A549 treated with AZD9567 at 1 μM for 4 hours (cell line): ENCODE measurements around the gene SSBP4. TPM values are rescaled to one million over a fixed set of nuclear protein-coding genes. Genes with fewer than 3 reads are reported as not detected.

Source experiments
- total RNA-seq: library from RNA; stranded (reverse); fragments of 200-300 nt; extraction: Qiagen RNA extraction; gene quantifications from 5 replicates; pipeline ENCODE4 v1.2.3, GENCODE V29; 2022; ENCODE audit not compliant: insufficient read depth

SSBP4 gene
- 46.0 to 50.4 TPM (median 49.2 TPM) in 5 replicates for total RNA-seq

GRCh38 chr19:18419195-18419698 lies at the start of gene SSBP4:
SSBP4 (plus strand) TSS chr19:18419398; CDS start chr19:18419649, 251 bp downstream.

GRCh38 chr19:18385675-18386542 lies 33.3 kb upstream of the SSBP4 start, which contains the start of gene GDF15:
GDF15 (plus strand) TSS chr19:18386158; CDS start chr19:18386190, 32 bp downstream.

GRCh38 chr19:18397242-18398202 lies 21.7 kb upstream of the SSBP4 start, which contains the start of gene LRRC25:
LRRC25 (minus strand) TSS chr19:18397622; CDS start chr19:18396963, 659 bp downstream.

GRCh38 chr19:18437491-18438330 lies 18.5 kb downstream of the SSBP4 start, which contains the start of gene ISYNA1:
ISYNA1 (minus strand) TSS chr19:18438133; CDS start chr19:18437979, 154 bp downstream.

Other genes starting within 250 kb of the SSBP4 start
- gene IFI30, start 245.6 kb upstream of the SSBP4 start, total RNA-seq, result 13.6 to 22.2 TPM (median 15.9 TPM) in 5 replicates
- gene MPV17L2, start 226.2 kb upstream of the SSBP4 start, total RNA-seq, result 9.5 to 14.8 TPM (median 12.7 TPM) in 5 replicates
- gene RAB3A, start 215.4 kb upstream of the SSBP4 start, total RNA-seq, result 0.71 to 0.99 TPM (median 0.79 TPM) in 4 of 5 replicates, not detected in the other
- gene PDE4C, start 193.0 kb upstream of the SSBP4 start, total RNA-seq, result 0.05 to 0.48 TPM (median 0.16 TPM) in 4 of 5 replicates, not detected in the other
- gene IQCN, start 144.9 kb upstream of the SSBP4 start, total RNA-seq, result 0.38 to 0.58 TPM (median 0.44 TPM) in 4 of 5 replicates, not detected in the other
- 32.5 to 55.4 TPM (median 47.0 TPM) in 5 replicates for gene JUND, start 137.8 kb upstream of the SSBP4 start, total RNA-seq
- 195 to 241 TPM (median 232 TPM) in 5 replicates for gene LSM4, start 96.3 kb upstream of the SSBP4 start, total RNA-seq
- 1.6 to 2.9 TPM (median 1.9 TPM) in 5 replicates for gene PGPEP1, start 78.8 kb upstream of the SSBP4 start, total RNA-seq
- gene GDF15, start 33.2 kb upstream of the SSBP4 start, total RNA-seq, result 17.5 to 29.7 TPM (median 21.4 TPM) in 5 replicates
- 0.03 TPM in 1 of 5 replicates, not detected in the others for gene LRRC25, start 21.8 kb upstream of the SSBP4 start, total RNA-seq
- gene ISYNA1, start 18.7 kb downstream of the SSBP4 start, total RNA-seq, result 26.9 to 45.1 TPM (median 44.5 TPM) in 5 replicates
- gene ELL, start 102.7 kb downstream of the SSBP4 start, total RNA-seq, result 3.5 to 5.9 TPM (median 5.2 TPM) in 5 replicates
- gene FKBP8, start 124.2 kb downstream of the SSBP4 start, total RNA-seq, result 110 to 150 TPM (median 146 TPM) in 5 replicates
- 89.9 to 108 TPM (median 98.8 TPM) in 5 replicates for gene KXD1, start 138.5 kb downstream of the SSBP4 start, total RNA-seq
- gene UBA52, start 152.5 kb downstream of the SSBP4 start, total RNA-seq, result 1,038 to 1,235 TPM (median 1,207 TPM) in 5 replicates
- gene REX1BD, start 169.4 kb downstream of the SSBP4 start, total RNA-seq, result 20.8 to 63.5 TPM (median 56.7 TPM) in 5 replicates
- gene CRLF1, start 187.4 kb downstream of the SSBP4 start, total RNA-seq, result 1.9 to 7.8 TPM (median 7.0 TPM) in 5 replicates
- 5.7 to 15.3 TPM (median 5.8 TPM) in 5 replicates for gene TMEM59L, start 193.5 kb downstream of the SSBP4 start, total RNA-seq
- gene KLHL26, start 217.6 kb downstream of the SSBP4 start, total RNA-seq, result 3.6 to 4.6 TPM (median 4.0 TPM) in 5 replicates